Measurements from ENCODE around the gene SPDYA.

GRCh38 chr2:28855977-28856376, 45.3 kb downstream of the SPDYA start:
- no peak for TF ChIP-seq POLR2A (IDR thresholded peaks at IDR 0.05; ENCODE audit: extremely low read depth, insufficient read length)
- no peak for TF ChIP-seq CTCF (IDR thresholded peaks at IDR 0.05; ENCODE audit: low read depth, low read length)
- no peak for TF ChIP-seq MAX (IDR thresholded peaks at IDR 0.05; ENCODE audit: low read depth, low read length)
- TF ChIP-seq MYC (IDR thresholded peaks at IDR 0.05; ENCODE audit: low read depth, low read length) = no peak
